Measurements from ENCODE around the gene SENP1.

DNA sequence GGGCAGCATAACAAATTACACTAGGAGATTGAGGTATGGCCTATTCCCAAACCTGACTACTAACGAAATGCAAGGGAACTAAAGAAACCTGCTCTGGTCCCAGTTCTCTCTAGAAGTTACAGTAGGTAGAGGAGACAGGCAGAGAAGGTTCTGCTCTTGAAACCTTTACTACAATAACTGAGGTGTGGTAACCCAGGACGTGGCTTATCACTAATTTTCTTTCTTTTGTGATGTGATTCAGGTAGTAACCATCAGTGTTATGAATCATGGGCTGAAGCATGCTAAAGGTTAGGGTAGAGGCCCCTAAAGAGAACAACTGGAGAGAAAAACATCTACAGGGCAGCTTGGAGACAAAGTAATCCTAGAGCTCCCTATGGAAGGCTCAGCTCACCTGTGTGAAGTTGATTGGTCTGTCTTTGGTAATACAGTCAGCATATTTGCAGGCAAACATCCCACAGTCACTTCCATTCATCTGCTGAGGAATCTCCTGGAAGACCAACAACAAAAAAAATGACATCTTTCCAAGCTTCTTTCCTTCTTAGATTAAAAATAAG lies 59.8 kb downstream of the SENP1 start:
- TF ChIP-seq, protein P1, sequence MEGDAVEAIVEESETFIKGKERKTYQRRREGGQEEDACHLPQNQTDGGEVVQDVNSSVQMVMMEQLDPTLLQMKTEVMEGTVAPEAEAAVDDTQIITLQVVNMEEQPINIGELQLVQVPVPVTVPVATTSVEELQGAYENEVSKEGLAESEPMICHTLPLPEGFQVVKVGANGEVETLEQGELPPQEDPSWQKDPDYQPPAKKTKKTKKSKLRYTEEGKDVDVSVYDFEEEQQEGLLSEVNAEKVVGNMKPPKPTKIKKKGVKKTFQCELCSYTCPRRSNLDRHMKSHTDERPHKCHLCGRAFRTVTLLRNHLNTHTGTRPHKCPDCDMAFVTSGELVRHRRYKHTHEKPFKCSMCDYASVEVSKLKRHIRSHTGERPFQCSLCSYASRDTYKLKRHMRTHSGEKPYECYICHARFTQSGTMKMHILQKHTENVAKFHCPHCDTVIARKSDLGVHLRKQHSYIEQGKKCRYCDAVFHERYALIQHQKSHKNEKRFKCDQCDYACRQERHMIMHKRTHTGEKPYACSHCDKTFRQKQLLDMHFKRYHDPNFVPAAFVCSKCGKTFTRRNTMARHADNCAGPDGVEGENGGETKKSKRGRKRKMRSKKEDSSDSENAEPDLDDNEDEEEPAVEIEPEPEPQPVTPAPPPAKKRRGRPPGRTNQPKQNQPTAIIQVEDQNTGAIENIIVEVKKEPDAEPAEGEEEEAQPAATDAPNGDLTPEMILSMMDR (conservative IDR thresholded peaks at IDR 0.05) = no peak
- no peak for TF ChIP-seq ZFX (IDR thresholded peaks at IDR 0.05)
